Testis (tissue), 2 donors: ENCODE measurements around the gene AMDHD2.

ENCODE experiments used
- CTCF ChIP-seq, 3 experiments: fragments of 450-650 bp in 2 of 3; fragments of 200-600 bp in 1 of 3; sonication (generic) in 1 of 3; IDR thresholded peaks; one replicate each; pipeline ENCODE4 v1.5.1; 2016 to 2019; ENCODE audit warnings: antibody characterized with exemption in 3 of 3, mild to moderate bottlenecking in 2 of 3, moderate library complexity in 1 of 3
- POLR2A ChIP-seq: fragments of 450-650 bp; IDR thresholded peaks from one replicate; pipeline ENCODE4 v1.6.1; 2017; ENCODE audit warnings: antibody characterized with exemption, mild to moderate bottlenecking, moderate library complexity

- TF ChIP-seq CTCF (IDR thresholded peaks at IDR 0.05) (no peak), POLR2A (no peak)
Observed at GRCh38 chr16:2496223-2497115, 23.7 kb upstream of the AMDHD2 start.
